Choroid plexus epithelial cell (primary cell): ENCODE measurements around the gene SLC22A23.

ENCODE experiments used
- DNase-seq: peaks from one replicate; pipeline ENCODE4 v3.0.0-alpha.2; 2010; ENCODE audit warnings: low read depth
- H3K4me3 ChIP-seq: 2 replicates; pipeline ENCODE4 v1.5.1; 2011; ENCODE audit warnings: low read depth, mild to moderate bottlenecking, control low read depth, low read length, moderate library complexity
- CTCF ChIP-seq: conservative IDR thresholded peaks from 2 replicates; pipeline ENCODE4 v1.5.1; 2011; ENCODE audit warnings: low read depth, mild to moderate bottlenecking, control low read depth, inconsistent platforms, low read length, moderate library complexity

Gene SLC22A23

DNA sequence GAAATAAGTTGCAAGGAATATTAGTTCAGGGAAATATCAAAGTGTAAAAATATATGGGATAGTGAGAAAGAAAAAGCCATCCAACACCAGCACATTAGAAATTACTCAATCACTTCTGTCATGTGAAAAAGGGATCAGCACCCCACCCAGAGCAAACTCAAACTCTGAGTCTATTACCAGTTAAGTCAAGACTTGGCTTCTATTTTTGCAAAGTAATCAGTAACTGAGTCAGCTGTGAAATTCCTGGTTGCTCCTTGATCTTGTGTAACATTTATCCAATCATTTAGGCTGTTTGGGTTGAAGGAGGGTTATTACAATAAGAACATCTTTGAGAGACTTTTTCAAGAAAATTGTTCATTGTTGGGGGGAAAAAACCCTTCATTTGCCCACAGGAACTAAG is 51.2 kb downstream of the SLC22A23 start:
- no peak for TF ChIP-seq CTCF
- no peak overlapping the region for H3K4me3 ChIP-seq
- DNase-seq: peak; percentile 82

- H3K4me3 ChIP-seq: no peak overlapping the region
- peak; percentile 39 for DNase-seq
- TF ChIP-seq CTCF: no peak
Observed at GRCh38 chr6:3405182-3405518, 51.7 kb downstream of the SLC22A23 start.

- H3K4me3 ChIP-seq: no peak overlapping the region
- DNase-seq: peak; percentile 23
- TF ChIP-seq CTCF: no peak
Observed at GRCh38 chr6:3403238-3404173, 53.3 kb downstream of the SLC22A23 start.

DNA sequence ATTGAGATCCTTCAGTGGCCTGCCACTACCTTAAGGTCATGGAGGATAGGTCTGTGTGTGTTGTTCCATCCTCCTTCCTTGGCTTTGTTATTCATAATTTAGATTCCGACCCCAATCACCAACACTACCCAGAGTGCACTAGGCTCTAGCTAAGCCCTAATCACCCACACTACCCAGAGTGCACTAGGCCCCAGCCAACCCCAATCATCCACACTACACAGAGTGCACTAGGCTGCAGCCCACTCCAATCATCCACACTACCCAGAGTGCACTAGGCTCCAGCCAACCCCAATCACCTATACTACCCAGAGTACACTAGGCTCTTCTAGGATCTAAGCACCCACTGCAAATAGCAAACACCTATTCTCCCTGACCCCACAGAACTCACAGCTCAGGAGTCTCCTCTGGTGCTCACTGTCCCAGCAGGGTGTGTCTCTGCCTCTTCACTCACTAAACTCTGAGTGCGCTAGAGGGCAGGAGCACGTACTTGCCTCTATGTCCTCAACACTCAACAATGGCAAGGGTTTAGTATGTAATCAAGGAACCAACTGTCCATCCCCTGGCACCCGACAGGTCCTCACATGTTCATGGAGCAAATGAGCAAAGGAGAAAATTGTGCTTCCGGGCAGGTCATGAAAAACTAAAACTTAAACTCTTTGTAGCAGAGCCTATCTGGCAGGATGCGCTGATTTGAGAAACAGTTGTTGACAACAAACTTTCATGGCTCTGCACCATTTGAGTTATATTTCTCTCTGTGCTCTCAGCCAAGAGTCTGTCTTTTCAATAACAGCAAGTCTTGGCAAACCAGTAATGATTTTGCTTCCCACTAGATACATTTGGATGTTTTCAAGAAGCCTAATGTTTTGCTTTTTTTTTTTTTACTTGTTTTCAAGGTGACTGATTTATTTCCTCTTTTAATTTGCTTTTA is 54.3 kb downstream of the SLC22A23 start:
- no peak for DNase-seq

GRCh38 chr6:3400162-3400561 is 56.7 kb downstream of the SLC22A23 start:
- no peak for TF ChIP-seq CTCF
- no peak overlapping the region for H3K4me3 ChIP-seq
- DNase-seq: no peak

More for the DNA sequence above, 54.3 kb downstream of the SLC22A23 start:
- no peak for TF ChIP-seq CTCF
- H3K4me3 ChIP-seq: no peak overlapping the region

DNA sequence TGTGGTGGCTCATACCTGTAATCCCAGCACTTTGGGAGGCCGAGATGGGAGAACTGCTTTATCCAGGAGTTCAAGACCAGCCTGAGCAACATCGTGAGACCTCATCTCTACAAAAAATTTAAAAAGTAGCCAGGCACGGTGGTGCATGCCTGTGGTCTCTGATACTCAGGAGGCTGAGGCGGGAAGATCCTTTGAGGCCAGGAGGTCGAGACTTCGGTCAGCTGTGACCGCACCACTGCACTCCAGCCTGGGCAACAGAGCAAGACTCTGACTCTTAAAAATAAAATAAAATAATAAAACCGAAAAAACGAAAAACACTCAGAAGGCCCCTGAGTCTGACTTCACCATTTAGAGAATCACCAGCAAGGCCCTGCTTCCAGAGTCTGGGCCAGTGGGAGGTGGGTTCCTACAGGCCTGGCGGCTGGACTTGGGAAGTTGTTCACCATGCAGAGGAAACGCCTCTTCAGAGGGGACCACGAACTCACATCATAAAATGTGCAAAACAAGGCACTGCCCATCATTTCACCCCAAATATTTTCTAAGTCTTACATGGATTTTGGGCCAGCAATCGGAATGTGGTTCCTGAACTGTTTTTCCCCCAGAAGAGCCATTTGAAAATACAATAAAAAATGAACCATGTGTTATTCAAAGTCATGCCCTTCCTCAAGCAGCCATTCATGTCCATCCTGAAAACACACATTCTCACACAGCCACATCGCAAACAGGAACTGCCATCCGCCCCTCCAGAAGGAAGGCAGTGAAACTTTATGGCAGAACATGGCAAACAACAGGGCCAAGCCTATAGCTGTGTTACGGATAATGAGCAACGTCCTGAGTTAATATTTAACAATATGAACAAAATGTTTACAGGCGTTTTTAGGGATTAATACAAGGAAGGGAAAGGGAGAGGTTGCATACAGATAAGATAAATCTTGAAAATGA is 57.8 kb downstream of the SLC22A23 start:
- no peak for DNase-seq
- TF ChIP-seq CTCF: no peak
- H3K4me3 ChIP-seq: no peak overlapping the region
